ENCODE measurements around the gene ZNF519.

DNA sequence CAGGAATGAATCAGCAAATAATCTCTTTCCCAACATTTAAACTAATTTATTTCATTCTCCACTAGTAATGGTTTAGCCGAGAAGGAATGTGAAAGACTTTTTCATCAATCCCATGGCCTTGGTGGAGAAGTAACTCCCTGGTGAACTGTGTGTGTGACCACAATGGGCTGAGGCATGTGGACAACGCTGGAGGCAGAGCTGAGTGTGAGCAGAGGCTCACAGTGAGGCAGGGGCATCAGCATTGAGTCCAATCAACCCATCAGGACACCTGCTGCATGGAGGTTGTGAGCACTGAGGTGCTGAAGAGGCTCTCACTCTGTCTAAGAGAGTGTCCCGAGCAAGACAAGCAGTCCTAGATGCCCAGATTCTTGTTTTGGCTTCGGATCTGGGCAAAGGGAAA lies 78.6 kb downstream of the ZNF519 start:
- TF ChIP-seq CTCF (conservative IDR thresholded peaks at IDR 0.05) (no peak), EZH2 (IDR thresholded peaks at IDR 0.05; ENCODE audit: low read depth) (no peak)
